ENCODE measurements around the gene GATAD2A.

GATAD2A gene

GRCh38 chr19:19514881-19515641 is 109.6 kb downstream of the GATAD2A start, which contains the start of gene TSSK6:
TSS of gene TSSK6 (minus strand) at chr19:19515548. CDS start at chr19:19515427, 121 bp downstream.
- no peak for DNase-seq (ENCODE audit: low read depth)
- TF ChIP-seq CTCF (IDR thresholded peaks at IDR 0.05; ENCODE audit: insufficient read depth, low read depth, low read length, missing control alignments): no peak
- peak within 1 kb of the TSS; percentile 100 for H3K4me3 ChIP-seq (ENCODE audit: low read depth, low read length)

- TF ChIP-seq CTCF (IDR thresholded peaks at IDR 0.05; ENCODE audit: insufficient read depth, low read depth, low read length, missing control alignments): no peak
- DNase-seq (ENCODE audit: low read depth): peak; percentile 97
Measured at GRCh38 chr19:19515642-19516519, 110.4 kb downstream of the GATAD2A start, which contains the start of gene NDUFA13. TSS of gene NDUFA13 (plus strand) at chr19:19516225. CDS start at chr19:19516239, 14 bp downstream.

GRCh38 chr19:19517235-19517619 is 111.8 kb downstream of the GATAD2A start:
- peak overlapping the region; percentile 100 for H3K4me3 ChIP-seq (ENCODE audit: low read depth, low read length)
- no peak for DNase-seq (ENCODE audit: low read depth)
- no peak for TF ChIP-seq CTCF (IDR thresholded peaks at IDR 0.05; ENCODE audit: insufficient read depth, low read depth, low read length, missing control alignments)

More at GRCh38 chr19:19515642-19516519, 110.4 kb downstream of the GATAD2A start, which contains the start of gene NDUFA13:
- H3K4me3 ChIP-seq (ENCODE audit: low read depth, low read length): peak within 1 kb of the TSS; percentile 100

GRCh38 chr19:19520989-19521388 is 115.5 kb downstream of the GATAD2A start:
- DNase-seq (ENCODE audit: low read depth): no peak
- TF ChIP-seq CTCF (IDR thresholded peaks at IDR 0.05; ENCODE audit: insufficient read depth, low read depth, low read length, missing control alignments): no peak
- H3K4me3 ChIP-seq (ENCODE audit: low read depth, low read length): no peak overlapping the region

- DNase-seq (ENCODE audit: low read depth): no peak
- H3K4me3 ChIP-seq (ENCODE audit: low read depth, low read length): no peak overlapping the region
Measured at GRCh38 chr19:19523177-19523576, 117.7 kb downstream of the GATAD2A start.

GRCh38 chr19:19524053-19524452 is 118.6 kb downstream of the GATAD2A start:
- H3K4me3 ChIP-seq (ENCODE audit: low read depth, low read length): no peak overlapping the region
- DNase-seq (ENCODE audit: low read depth): peak; percentile 47
- TF ChIP-seq CTCF (IDR thresholded peaks at IDR 0.05; ENCODE audit: insufficient read depth, low read depth, low read length, missing control alignments): peak; percentile 9

More at GRCh38 chr19:19523177-19523576, 117.7 kb downstream of the GATAD2A start:
- TF ChIP-seq CTCF (IDR thresholded peaks at IDR 0.05; ENCODE audit: insufficient read depth, low read depth, low read length, missing control alignments): no peak
